Measurements from ENCODE around the gene GPA33. TPM values are rescaled to one million over a fixed set of nuclear protein-coding genes. Genes with fewer than 3 reads are reported as not detected.

Gene GPA33
- total and polyA plus RNA-seq, 12 donors = 0.15 to 5.8 (median 1.1) TPM; not detected in 1

DNA sequence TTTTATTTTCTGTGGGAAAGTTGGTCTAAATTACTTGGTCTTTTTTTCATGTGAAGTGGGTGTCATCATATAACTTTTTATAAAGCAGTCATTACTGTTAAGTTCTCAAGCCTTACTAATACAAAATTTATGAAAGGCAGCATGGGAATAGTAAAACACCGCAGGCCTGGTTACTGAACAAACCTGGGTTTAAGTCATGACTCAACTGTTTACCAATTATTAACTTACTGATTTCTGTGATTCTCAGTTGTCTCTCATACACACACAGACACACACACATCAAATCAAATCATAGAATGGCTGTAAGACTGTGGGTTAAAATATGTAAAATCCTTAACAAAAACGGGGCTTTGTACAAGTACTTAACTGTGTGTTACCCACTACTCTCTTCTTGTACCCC lies 86.5 kb downstream of the GPA33 start:
- ATAC-seq (no peak), DNase-seq (no peak)
- 74 to 80% methylated on average over 2 of the region's 2 CpGs for whole genome bisulfite sequencing, 2 donors

More for the DNA sequence above, 86.5 kb downstream of the GPA33 start:
- no peak overlapping the region for H3K4me3 ChIP-seq
- intact Hi-C loops (cut with DNase I) = no loop called here
- no peaks in the 10 kb centered on the region for H3K36me3 ChIP-seq
- no peak overlapping the region for H3K27ac ChIP-seq
- no peaks in the 10 kb centered on the region for H3K4me1 ChIP-seq
- no peaks in the 10 kb centered on the region for H3K27me3 ChIP-seq
- peaks cover 0 to 16% (median 0%) of the 10 kb centered on the region in 11 donors for H3K9me3 ChIP-seq
- no peak for TF ChIP-seq CTCF (IDR thresholded peaks at IDR 0.05)

Other genes with a start within 250 kb of the GPA33 start
- 10 to 100 TPM in 3 of 10 donors, 1 to 10 TPM in 7; 7.5 to 12.8 (median 9.2) TPM for gene TADA1, start 214.1 kb downstream of the GPA33 start, total RNA-seq
- gene TADA1, start 214.1 kb downstream of the GPA33 start, polyA plus RNA-seq = 1 to 10 TPM; 6.0 to 7.7 TPM
- 10 to 100 TPM in 1 of 10 donors, 1 to 10 TPM in 9; 3.1 to 12.6 (median 5.1) TPM for gene ILDR2, start 114.8 kb downstream of the GPA33 start, total RNA-seq
- under 1 TPM; 0.29 to 0.80 TPM for gene ILDR2, start 114.8 kb downstream of the GPA33 start, polyA plus RNA-seq
- 1 to 10 TPM; 1.7 to 8.5 (median 4.0) TPM for gene MAEL, start 101.1 kb downstream of the GPA33 start, total RNA-seq
- gene MAEL, start 101.1 kb downstream of the GPA33 start, polyA plus RNA-seq = 1 to 10 TPM in 1 of 2 donors, under 1 TPM in 1; 0.75 to 1.7 TPM
- 100 to 1,000 TPM; 102 to 638 (median 243) TPM for gene STYXL2, start 3.7 kb upstream of the GPA33 start, total RNA-seq
- gene STYXL2, start 3.7 kb upstream of the GPA33 start, polyA plus RNA-seq = 10 to 100 TPM; 32.4 to 53.3 TPM
- gene POU2F1, start 130.5 kb upstream of the GPA33 start, total RNA-seq = 10 to 100 TPM in 6 of 10 donors, 1 to 10 TPM in 4; 6.2 to 13.9 (median 10.4) TPM
- gene POU2F1, start 130.5 kb upstream of the GPA33 start, polyA plus RNA-seq = 1 to 10 TPM; 1.3 to 2.0 TPM

All from heart right ventricle (tissue), 16 donors.